Kidney (tissue), 14 donors: ENCODE results near the gene DIDO1. TPM values are rescaled to one million over a fixed set of nuclear protein-coding genes. Genes with fewer than 3 reads are reported as not detected.

ENCODE experiments used
- DNase-seq, 5 donors: peaks; one replicate each; pipeline ENCODE4 v3.0.0-alpha.2; 2013 to 2020
- FAIRE-seq: peaks from 2 replicates; lab custom pipeline; 2012; peaks lifted over from hg19 to GRCh38; lab: Jason Lieb, UNC
- H3K27ac ChIP-seq, 2 donors: one replicate each; pipeline ENCODE4 v1.7.0; 2013; ENCODE audit warnings: low read depth in 2 of 2, low read length in 2 of 2, inconsistent platforms in 1 of 2
- H3K27me3 ChIP-seq: one replicate; pipeline ENCODE4 v1.7.1; 2013; ENCODE audit warnings: low read length, inconsistent platforms; ENCODE audit not compliant: control insufficient read depth, insufficient read depth
- H3K36me3 ChIP-seq, 3 donors: one replicate each; pipeline versions ENCODE4 v1.7.0 to v1.7.1; 2013; ENCODE audit warnings: low read length in 3 of 3, control low read depth in 1 of 3, inconsistent platforms in 1 of 3; ENCODE audit not compliant: insufficient read depth in 3 of 3, control insufficient read depth in 2 of 3
- H3K4me1 ChIP-seq, 3 donors: one replicate each; pipeline versions ENCODE4 v1.7.0 to v1.7.1; 2013; ENCODE audit warnings: low read length in 3 of 3, inconsistent platforms in 1 of 3, low read depth in 1 of 3; ENCODE audit not compliant: control insufficient read depth in 2 of 3, insufficient read depth in 2 of 3
- H3K4me3 ChIP-seq, 3 donors: one replicate each; pipeline versions ENCODE4 v1.7.0 to v1.8.1; 2013; ENCODE audit warnings: low read length in 3 of 3, control low read depth in 1 of 3, inconsistent platforms in 1 of 3
- H3K9ac ChIP-seq, 3 donors: one replicate each; pipeline versions ENCODE4 v1.7.0 to v1.7.1; 2013; ENCODE audit warnings: low read length in 3 of 3, control low read depth in 1 of 3, inconsistent platforms in 1 of 3
- H3K9me3 ChIP-seq, 3 donors: one replicate each; pipeline versions ENCODE4 v1.7.0 to v1.7.1; 2013; ENCODE audit warnings: low read length in 3 of 3, control low read depth in 1 of 3, inconsistent platforms in 1 of 3; ENCODE audit not compliant: control insufficient read depth in 2 of 3, insufficient read depth in 1 of 3
- CTCF ChIP-seq: IDR thresholded peaks from 3 replicates; pipeline ENCODE4 v1.5.1; 2012; ENCODE audit warnings: mild to moderate bottlenecking, moderate library complexity, borderline replicate concordance; ENCODE audit not compliant: insufficient read depth; ENCODE audit errors: extremely low read depth
- intact Hi-C: fragments of 100-400 bp; cut with DNase I; formaldehyde crosslinking; loops from one replicate; pipeline ENCODE4 v1.11.1; 2022
- polyA plus RNA-seq: library from polyadenylated mRNA; stranded (reverse); fragments of 350-450 nt; fragmentation: Illumina TruSeq; extraction: RNeasy Lipid Tissue Mini Kit (QIAGEN cat#74804); gene quantifications from one replicate; pipeline ENCODE4 v1.2.3, GENCODE V29; 2014; ENCODE audit warnings: low read depth, low replicate concordance; ENCODE audit not compliant: insufficient read depth
- total RNA-seq: library from RNA; stranded (reverse); fragmentation: NEBNext Ultra II Directional; extraction: Animal tissue kit (Norgen Biotek cat#: 25700); gene quantifications from one replicate; pipeline ENCODE4 v1.2.1, GENCODE V29; 2021
- donor health status: control.
- donor health status: control.
- donor health status: control.
- donor health status: control.
- donor health status: control.
- donor health status: DM: yes; HTN: yes; CAD: no.
- donor health status: Normal renal cell carcinoma (clear cell type).

The DIDO1 gene
- total and polyA plus RNA-seq, 2 donors from 2014 or later: 23.0 to 67.9 TPM

GRCh38 chr20:62880935-62881661 is 45.2 kb downstream of the DIDO1 start:
- FAIRE-seq (no peak), DNase-seq (no peak)
- no peak overlapping the region for H3K4me3 ChIP-seq
- H3K4me1 ChIP-seq: peaks cover 0 to 10% (median 0%) of the 10 kb centered on the region in 3 donors
- H3K36me3 ChIP-seq: peaks cover 0 to under 1% (median 0%) of the 10 kb centered on the region in 3 donors
- TF ChIP-seq CTCF: no peak
- no peaks in the 10 kb centered on the region for H3K27me3 ChIP-seq
- H3K9ac ChIP-seq: no peak overlapping the region
- intact Hi-C loops: no loop called here
- H3K27ac ChIP-seq: no peak overlapping the region
- no peaks in the 10 kb centered on the region for H3K9me3 ChIP-seq

GRCh38 chr20:62880147-62880934 is 46.0 kb downstream of the DIDO1 start:
- intact Hi-C loops: no loop called here
- Histone ChIP-seq H3K4me1 (peaks cover 0 to 13% (median 3%) of the 10 kb centered on the region in 3 donors), H3K9ac (no peak overlapping the region), H3K9me3 (no peaks in the 10 kb centered on the region), H3K27me3 (no peaks in the 10 kb centered on the region), H3K36me3 (no peaks in the 10 kb centered on the region), H3K4me3 (no peak overlapping the region), H3K27ac (no peak overlapping the region)
- no peak for DNase-seq
- TF ChIP-seq CTCF: no peak
- no peak for FAIRE-seq

GRCh38 chr20:62879275-62880146 is 46.8 kb downstream of the DIDO1 start:
- peaks cover 0 to 13% (median 3%) of the 10 kb centered on the region in 3 donors for H3K4me1 ChIP-seq
- TF ChIP-seq CTCF: no peak
- no peaks in the 10 kb centered on the region for H3K27me3 ChIP-seq
- DNase-seq: no peak
- no peak overlapping the region for H3K4me3 ChIP-seq
- no peak for FAIRE-seq
- H3K9me3 ChIP-seq: no peaks in the 10 kb centered on the region
- H3K9ac ChIP-seq: no peak overlapping the region
- intact Hi-C loops: no loop called here
- no peak overlapping the region for H3K27ac ChIP-seq
- H3K36me3 ChIP-seq: no peaks in the 10 kb centered on the region
